HG03565 (cell line): ENCODE measurements around the gene STPG3.

Experiments
- ATAC-seq: cut with Tn5 transposase; IDR thresholded peaks from one replicate; pipeline ENCODE4 v1.9.1; 2021; ENCODE audit warnings: mild to moderate bottlenecking, moderate library complexity; ENCODE audit not compliant: unreplicated experiment

The STPG3 gene

GRCh38 chr9:137251194-137251461, at the start of gene STPG3:
STPG3 (plus strand) TSS chr9:137251286; CDS start chr9:137251287, 1 bp downstream.
- ATAC-seq: no peak

DNA sequence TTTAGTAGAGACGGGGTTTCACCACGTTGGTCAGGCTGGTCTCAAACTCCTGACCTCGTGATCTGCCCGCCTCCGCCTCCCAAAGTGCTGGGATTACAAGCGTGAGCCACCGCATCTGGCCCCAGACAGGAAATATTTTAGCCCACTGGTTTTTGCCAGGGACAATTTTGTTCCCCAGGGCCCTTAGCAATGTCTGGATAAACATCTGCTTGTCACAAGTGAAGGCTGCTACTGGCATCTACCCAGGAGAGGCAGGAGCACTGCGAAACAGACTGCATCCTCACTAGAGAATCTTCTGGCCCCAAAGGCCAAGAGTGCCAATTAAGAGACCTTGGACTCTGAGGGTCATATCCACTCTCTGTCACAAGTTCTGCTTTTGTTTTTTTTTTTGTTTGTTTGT, 48.1 kb upstream of the STPG3 start:
- ATAC-seq: no peak

- no peak for ATAC-seq
Observed at GRCh38 chr9:137204731-137205125, 46.4 kb upstream of the STPG3 start.

- peak; percentile 31 for ATAC-seq
Observed at GRCh38 chr9:137205126-137206069, 45.7 kb upstream of the STPG3 start, which contains the start of the genes NDOR1 and TMEM203. NDOR1 (plus strand) TSS chr9:137205700; CDS start chr9:137205778, 78 bp downstream. TMEM203 (minus strand) TSS chr9:137205648; CDS start chr9:137205414, 234 bp downstream.

DNA sequence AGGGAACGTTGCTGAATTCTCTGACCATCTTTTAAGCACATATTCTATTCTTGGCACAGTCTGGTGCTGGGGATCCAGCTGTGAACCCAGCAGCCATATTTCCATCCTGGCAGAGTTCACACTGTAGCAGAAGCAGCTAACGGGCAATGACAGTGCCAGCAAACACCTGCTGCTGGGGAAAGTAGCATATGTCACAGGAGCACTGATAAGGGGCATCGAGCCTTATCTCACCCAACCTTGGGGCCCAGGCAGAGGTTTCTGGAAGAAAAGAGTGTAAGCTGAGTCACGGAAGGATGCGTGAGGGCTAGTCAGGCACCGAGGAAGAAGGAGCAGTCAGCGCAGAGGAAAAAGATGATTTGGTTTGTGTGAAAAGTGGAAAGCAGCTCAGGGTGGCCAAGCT, 44.5 kb upstream of the STPG3 start:
- ATAC-seq: no peak

- ATAC-seq: no peak
Observed at GRCh38 chr9:137211532-137211931, 39.6 kb upstream of the STPG3 start.

- no peak for ATAC-seq
Observed at GRCh38 chr9:137212520-137212919, 38.6 kb upstream of the STPG3 start.

DNA sequence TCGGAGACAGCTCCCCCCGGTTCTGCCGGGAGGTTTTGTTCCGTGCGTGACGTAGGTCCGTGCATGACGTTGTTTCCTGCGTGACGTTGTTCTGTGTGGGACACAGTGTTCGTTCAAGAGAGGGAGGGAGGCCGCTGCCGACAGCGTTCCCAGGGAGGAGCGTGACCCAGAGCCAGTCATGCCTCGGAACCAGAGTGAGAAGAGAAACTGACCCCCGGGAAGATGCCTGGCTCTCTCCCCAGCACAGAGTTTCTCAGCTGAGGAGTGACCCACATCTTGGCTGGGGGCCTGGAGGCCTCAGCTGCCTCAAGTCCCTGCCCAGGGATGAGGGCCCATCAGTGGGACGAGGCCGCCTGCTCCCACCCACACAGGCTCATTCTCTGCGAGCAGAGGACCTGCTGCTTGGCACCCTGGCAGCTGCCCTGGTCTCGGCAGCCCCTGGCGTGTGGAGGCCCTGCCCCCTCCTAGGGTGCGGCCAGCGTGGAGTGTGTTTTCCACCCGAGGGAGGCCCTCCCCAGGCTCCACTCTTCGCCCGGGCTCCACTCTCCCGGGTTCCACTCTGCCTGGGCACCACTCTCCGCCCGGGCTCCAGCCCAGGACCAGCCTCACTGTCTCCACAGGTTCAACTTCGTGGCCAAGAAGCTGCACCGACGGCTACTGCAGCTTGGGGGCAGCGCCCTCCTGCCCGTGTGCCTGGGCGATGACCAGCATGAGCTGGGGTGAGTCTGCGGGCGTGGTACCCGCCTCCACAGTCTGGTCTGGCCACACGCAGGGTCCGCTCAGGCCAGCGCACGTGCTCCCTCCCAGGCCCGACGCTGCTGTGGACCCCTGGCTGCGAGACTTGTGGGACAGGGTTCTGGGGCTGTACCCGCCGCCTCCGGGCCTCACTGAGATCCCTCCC, 37.7 kb upstream of the STPG3 start:
- ATAC-seq: no peak

- ATAC-seq: no peak
Observed at GRCh38 chr9:137214620-137215019, 36.5 kb upstream of the STPG3 start.

GRCh38 chr9:137215196-137215986, 35.7 kb upstream of the STPG3 start:
- no peak for ATAC-seq

- ATAC-seq: no peak
Observed at GRCh38 chr9:137216188-137216965, 34.7 kb upstream of the STPG3 start.

DNA sequence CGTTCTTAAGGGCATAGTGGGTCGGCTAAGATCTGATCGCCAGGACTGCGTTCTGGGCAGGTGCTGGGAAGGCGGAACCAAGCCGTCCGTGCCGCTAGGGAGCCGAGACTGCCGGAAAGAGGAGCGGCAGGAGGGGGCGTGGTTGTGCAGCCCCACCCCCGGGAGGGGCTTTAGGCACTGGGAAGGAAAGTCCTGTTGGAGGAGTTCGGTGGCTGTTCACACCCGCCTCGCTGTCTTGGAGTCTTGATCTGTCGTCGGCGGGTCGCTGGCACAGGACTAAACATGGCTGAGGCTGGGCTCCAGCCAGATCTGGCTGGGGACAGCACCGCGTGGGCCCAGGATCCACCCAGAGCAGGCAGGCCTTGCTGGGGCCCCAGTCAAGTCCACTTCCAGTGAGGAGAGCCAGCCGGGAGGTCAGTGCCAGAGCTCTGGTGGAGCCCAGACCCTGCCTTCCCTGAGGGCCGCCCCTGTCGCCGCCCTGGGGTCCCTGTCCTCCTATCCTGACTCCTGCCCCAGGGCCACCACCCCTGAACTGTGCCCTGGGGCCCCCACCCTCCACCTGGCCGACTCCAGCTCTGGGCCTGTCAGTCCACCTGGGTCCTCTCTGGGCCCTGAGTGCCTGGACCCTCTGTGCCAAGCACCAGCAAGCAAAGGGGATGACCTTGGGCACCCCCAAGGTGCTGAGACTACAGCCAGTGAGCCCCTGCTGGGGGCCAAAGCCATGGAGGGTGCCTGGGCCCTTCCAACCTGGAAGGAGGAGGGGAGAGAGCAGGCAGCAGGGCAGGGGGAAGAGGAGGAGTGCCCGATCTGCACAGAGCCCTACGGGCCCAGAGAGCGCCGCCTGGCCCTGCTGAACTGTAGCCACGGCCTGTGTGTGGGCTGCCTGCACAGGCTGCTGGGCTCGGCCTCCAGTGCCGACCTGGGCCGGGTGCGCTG, 33.5 kb upstream of the STPG3 start:
- no peak for ATAC-seq

DNA sequence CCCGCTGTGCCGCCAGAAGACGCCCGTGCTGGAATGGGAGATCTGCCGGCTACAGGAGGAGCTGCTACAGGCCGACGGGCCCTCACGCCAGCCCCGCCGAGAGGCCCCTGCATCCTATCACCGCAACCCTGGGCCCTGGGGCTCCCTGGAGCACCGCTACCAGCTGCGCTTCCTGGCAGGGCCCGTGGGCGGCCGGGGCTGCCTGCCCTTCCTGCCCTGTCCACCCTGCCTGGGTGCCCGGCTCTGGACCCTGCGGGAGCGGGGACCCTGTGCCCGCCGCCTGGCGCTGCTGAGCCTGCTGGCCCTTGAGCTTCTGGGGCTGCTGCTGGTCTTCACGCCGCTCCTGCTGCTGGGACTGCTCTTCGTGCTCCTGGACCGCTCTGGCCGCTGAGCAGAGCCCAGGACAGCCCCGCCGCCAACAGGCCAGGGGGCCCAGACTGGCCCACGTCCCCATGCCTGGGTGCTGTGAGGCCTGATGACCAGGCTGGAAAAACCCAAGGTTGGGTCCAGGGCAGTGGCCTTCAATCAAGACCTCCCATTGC, 32.8 kb upstream of the STPG3 start:
- ATAC-seq: no peak

DNA sequence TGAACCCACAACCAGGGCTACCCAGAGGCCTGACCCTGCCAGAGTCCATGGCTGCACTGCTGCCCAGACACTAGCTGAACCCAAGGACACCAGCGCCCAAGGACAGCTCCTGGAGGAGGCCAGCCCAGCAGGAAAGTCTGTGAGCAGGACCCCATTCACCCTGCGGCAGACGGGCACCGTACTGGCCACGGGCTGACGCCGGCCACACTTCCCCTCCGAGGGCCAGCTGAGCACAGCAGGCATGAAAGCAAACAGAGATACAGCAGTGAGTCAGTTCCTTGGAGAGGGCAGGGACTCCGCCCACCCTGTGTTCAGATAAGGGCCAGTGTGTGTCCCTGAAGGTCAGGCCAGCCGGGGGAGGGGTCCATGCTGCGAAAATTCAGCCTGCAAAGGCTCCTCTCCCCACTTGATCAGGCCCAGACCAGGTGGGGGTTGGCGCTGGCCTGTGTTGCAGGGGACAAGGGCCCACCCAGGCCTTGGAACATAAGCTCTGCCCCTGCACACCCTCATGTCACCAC, 32.3 kb upstream of the STPG3 start:
- ATAC-seq: no peak

DNA sequence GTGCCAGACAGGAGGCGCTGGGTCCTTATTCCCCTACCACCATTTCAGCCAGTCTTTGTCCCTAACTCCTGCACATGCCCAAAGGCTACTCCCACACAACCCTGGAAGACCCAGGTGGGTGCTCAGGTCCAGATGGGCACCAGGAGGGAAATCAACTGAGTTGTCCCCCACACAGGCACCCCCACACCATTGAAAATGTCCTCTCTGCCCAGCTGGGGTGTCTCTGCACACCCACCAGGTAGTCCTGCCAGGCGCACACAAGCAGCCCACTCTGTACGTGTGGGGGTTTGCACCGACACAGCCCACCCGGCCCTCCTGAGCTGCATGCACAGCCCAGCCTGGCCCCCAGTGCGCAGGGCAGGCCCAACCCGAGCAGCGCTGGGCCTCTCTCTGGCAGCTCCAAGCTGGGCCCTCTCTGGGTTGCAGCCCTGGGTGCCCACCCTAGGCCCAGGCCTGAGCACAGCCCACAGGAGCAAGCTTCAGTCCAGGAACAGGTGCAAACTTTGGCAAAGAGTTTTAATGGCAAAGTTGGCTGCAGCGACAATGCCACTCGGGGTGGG, 31.2 kb upstream of the STPG3 start:
- ATAC-seq: no peak

GRCh38 chr9:137220317-137221094, 30.6 kb upstream of the STPG3 start:
- ATAC-seq: no peak

GRCh38 chr9:137221095-137221505, 30.0 kb upstream of the STPG3 start:
- ATAC-seq: no peak
